ENCODE data around the gene NR3C2. TPM values are rescaled to one million over a fixed set of nuclear protein-coding genes. Genes with fewer than 3 reads are reported as not detected.
A peak's percentile ranks its signal among the peaks of the same experiment; 100 is the strongest.

Gene NR3C2
- total RNA-seq, 4 donors from 2014 or later = 13.1 to 24.1 (median 14.6) TPM

- Histone ChIP-seq H3K4me3 (no peak overlapping the region), H3K9me3 (no peaks in the 10 kb centered on the region), H3K36me3 (peaks cover 0 to 8% (median 0%) of the 10 kb centered on the region in 3 donors), H3K27ac (peak overlapping the region in 1 of 4 donors; percentile 7), H3K27me3 (no peaks in the 10 kb centered on the region), H3K4me1 (peaks cover 0 to 69% (median 18%) of the 10 kb centered on the region in 4 donors)
- WGBS, 2 donors = 67 to 76% methylated on average over 7 of the region's 7 CpGs
- DNase-seq (ENCODE audit: low spot score in 2 of 2) = no peak
- TF ChIP-seq POLR2A (IDR thresholded peaks at IDR 0.05) (no peak), CTCF (IDR thresholded peaks at IDR 0.05) (no peak), EP300 (IDR thresholded peaks at IDR 0.05) (no peak)
These were observed 5.7 kb downstream of the NR3C2 start for GRCh38 chr4:148436512-148436911.

- no peak overlapping the region for H3K27ac ChIP-seq
- no peaks in the 10 kb centered on the region for H3K9me3 ChIP-seq
- peaks cover 0 to 8% (median 0%) of the 10 kb centered on the region in 3 donors for H3K36me3 ChIP-seq
- DNase-seq (ENCODE audit: low spot score in 2 of 2) = no peak
- H3K4me1 ChIP-seq = peaks cover 0 to 69% (median 17%) of the 10 kb centered on the region in 4 donors
- no peaks in the 10 kb centered on the region for H3K27me3 ChIP-seq
- no peak overlapping the region for H3K4me3 ChIP-seq
- 90 to 91% methylated on average over 16 of the region's 16 CpGs for WGBS, 2 donors
- TF ChIP-seq EP300 (IDR thresholded peaks at IDR 0.05) = no peak
- TF ChIP-seq CTCF (IDR thresholded peaks at IDR 0.05) = no peak
- no peak for TF ChIP-seq POLR2A (IDR thresholded peaks at IDR 0.05)
These were observed 6.4 kb downstream of the NR3C2 start for GRCh38 chr4:148435654-148436406.

- no peak for TF ChIP-seq CTCF (IDR thresholded peaks at IDR 0.05)
- TF ChIP-seq POLR2A (IDR thresholded peaks at IDR 0.05) = no peak
- TF ChIP-seq EP300 (IDR thresholded peaks at IDR 0.05) = no peak
- Histone ChIP-seq H3K9me3 (no peaks in the 10 kb centered on the region), H3K27ac (no peak overlapping the region), H3K36me3 (peaks cover 0 to 8% (median 0%) of the 10 kb centered on the region in 3 donors), H3K4me3 (no peak overlapping the region), H3K27me3 (no peaks in the 10 kb centered on the region), H3K4me1 (peaks cover 0 to 68% (median 13%) of the 10 kb centered on the region in 4 donors)
- WGBS, 2 donors = 48 to 50% methylated on average over 2 of the region's 2 CpGs
- DNase-seq (ENCODE audit: low spot score in 2 of 2) = no peak
These were observed 8.0 kb downstream of the NR3C2 start for GRCh38 chr4:148434075-148434773.

GRCh38 chr4:148431401-148431800 lies 10.8 kb downstream of the NR3C2 start:
- Histone ChIP-seq H3K4me3 (no peak overlapping the region), H3K27me3 (no peaks in the 10 kb centered on the region), H3K9me3 (no peaks in the 10 kb centered on the region), H3K4me1 (peaks cover 0 to 55% (median 13%) of the 10 kb centered on the region in 4 donors), H3K27ac (no peak overlapping the region), H3K36me3 (peaks cover 0 to 8% (median 0%) of the 10 kb centered on the region in 3 donors)
- DNase-seq (ENCODE audit: low spot score in 2 of 2) = no peak
- WGBS, 2 donors = 93 to 94% methylated on average over 4 of the region's 4 CpGs
- TF ChIP-seq CTCF (IDR thresholded peaks at IDR 0.05) = no peak
- TF ChIP-seq POLR2A (IDR thresholded peaks at IDR 0.05) = no peak
- TF ChIP-seq EP300 (IDR thresholded peaks at IDR 0.05) = no peak

- Histone ChIP-seq H3K9me3 (no peaks in the 10 kb centered on the region), H3K36me3 (peaks cover 0 to 5% (median 0%) of the 10 kb centered on the region in 3 donors), H3K4me3 (no peak overlapping the region), H3K27me3 (no peaks in the 10 kb centered on the region), H3K4me1 (peaks cover 0 to 55% (median 13%) of the 10 kb centered on the region in 4 donors), H3K27ac (no peak overlapping the region)
- DNase-seq (ENCODE audit: low spot score in 2 of 2) = no peak
- TF ChIP-seq POLR2A (IDR thresholded peaks at IDR 0.05) = no peak
- no peak for TF ChIP-seq CTCF (IDR thresholded peaks at IDR 0.05)
- no peak for TF ChIP-seq EP300 (IDR thresholded peaks at IDR 0.05)
- 77 to 81% methylated on average over 3 of the region's 3 CpGs for WGBS, 2 donors
These were observed 11.4 kb downstream of the NR3C2 start for GRCh38 chr4:148430854-148431253.

All from tibial nerve (tissue), 4 donors.